BE2C (cell line): ENCODE measurements around the gene DNAJC4.

ENCODE experiments used
- DNase-seq: peaks from one replicate; pipeline ENCODE4 v3.0.0-alpha.2; 2020
- H3K27me3 ChIP-seq: fragments of 250-450 bp; sonication (Bioruptor Pico); 2 replicates; pipeline ENCODE4 v1.5.1; 2020; ENCODE audit warnings: mild to moderate bottlenecking
- H3K36me3 ChIP-seq: fragments of 250-450 bp; sonication (Bioruptor Pico); 2 replicates; pipeline ENCODE4 v1.5.1; 2020; ENCODE audit warnings: mild to moderate bottlenecking
- H3K4me1 ChIP-seq: fragments of 250-450 bp; sonication (Bioruptor Pico); 2 replicates; pipeline ENCODE4 v1.5.1; 2020
- H3K4me3 ChIP-seq: 2 replicates; pipeline ENCODE4 v1.5.1; 2011; ENCODE audit warnings: low read depth, low read length
- H3K9me3 ChIP-seq: fragments of 250-450 bp; sonication (Bioruptor Pico); 2 replicates; pipeline ENCODE4 v1.5.1; 2020
- TF ChIP-seq, protein P1 (sequence below): IDR thresholded peaks from 2 replicates; pipeline ENCODE4 v1.5.1; 2012; ENCODE audit warnings: mild to moderate bottlenecking, low read depth, low read length

The DNAJC4 gene

DNA sequence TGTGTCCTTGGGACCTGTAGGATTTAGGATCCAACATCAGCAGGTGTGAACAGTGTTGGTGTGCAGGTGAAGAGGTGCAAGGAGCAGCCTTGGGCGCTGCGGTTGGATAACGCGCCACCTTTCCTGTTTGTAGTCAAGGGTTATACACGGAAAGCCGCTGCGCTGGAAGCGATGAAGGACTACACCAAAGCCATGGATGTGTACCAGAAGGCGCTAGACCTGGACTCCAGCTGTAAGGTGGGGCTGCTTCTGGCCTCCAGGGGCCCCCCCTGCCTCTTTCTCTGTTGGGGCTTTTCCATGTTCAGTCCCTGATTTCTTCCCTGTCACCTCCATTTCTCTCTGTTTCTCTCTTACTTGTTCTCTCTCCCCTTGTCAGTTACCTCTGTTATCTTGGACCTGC lies 27.4 kb upstream of the DNAJC4 start:
- TF ChIP-seq, protein P1, sequence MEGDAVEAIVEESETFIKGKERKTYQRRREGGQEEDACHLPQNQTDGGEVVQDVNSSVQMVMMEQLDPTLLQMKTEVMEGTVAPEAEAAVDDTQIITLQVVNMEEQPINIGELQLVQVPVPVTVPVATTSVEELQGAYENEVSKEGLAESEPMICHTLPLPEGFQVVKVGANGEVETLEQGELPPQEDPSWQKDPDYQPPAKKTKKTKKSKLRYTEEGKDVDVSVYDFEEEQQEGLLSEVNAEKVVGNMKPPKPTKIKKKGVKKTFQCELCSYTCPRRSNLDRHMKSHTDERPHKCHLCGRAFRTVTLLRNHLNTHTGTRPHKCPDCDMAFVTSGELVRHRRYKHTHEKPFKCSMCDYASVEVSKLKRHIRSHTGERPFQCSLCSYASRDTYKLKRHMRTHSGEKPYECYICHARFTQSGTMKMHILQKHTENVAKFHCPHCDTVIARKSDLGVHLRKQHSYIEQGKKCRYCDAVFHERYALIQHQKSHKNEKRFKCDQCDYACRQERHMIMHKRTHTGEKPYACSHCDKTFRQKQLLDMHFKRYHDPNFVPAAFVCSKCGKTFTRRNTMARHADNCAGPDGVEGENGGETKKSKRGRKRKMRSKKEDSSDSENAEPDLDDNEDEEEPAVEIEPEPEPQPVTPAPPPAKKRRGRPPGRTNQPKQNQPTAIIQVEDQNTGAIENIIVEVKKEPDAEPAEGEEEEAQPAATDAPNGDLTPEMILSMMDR = no peak
- H3K36me3 ChIP-seq = peaks cover 45% of the 10 kb centered on the region
- no peaks in the 10 kb centered on the region for H3K27me3 ChIP-seq
- no peaks in the 10 kb centered on the region for H3K9me3 ChIP-seq
- peaks cover 4% of the 10 kb centered on the region; the same call in 1 of the 2 replicates for H3K4me1 ChIP-seq
- no peak for DNase-seq
- H3K4me3 ChIP-seq = no peak overlapping the region

DNA sequence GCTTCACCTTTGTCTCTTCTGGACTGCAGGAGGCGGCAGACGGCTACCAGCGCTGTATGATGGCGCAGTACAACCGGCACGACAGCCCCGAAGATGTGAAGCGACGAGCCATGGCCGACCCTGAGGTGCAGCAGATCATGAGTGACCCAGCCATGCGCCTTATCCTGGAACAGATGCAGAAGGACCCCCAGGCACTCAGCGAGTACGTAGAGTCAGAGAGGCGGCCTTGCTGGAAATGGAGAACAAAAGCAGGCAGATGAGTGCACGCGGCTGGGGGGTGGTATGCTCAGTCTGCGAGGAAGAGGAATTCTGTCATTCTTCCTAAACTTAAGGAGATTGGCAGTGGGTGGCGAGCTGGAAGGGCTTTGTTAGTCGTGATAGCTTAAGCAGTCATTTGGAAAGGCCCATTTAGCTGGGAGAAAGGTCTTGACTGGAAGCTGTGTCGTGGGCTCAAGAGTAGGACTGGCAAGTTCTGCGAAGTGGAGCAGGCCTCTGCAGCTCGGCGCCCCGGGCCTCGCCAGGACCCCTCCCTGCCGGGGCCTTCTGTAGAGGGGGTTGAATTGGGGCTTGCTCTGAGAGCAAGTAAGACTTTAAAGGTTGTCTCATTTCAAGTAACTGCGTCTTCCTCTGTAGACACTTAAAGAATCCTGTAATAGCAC lies 26.8 kb upstream of the DNAJC4 start:
- DNase-seq = no peak
- peaks cover 45% of the 10 kb centered on the region for H3K36me3 ChIP-seq
- H3K27me3 ChIP-seq = no peaks in the 10 kb centered on the region
- peaks cover 4% of the 10 kb centered on the region; the same call in 1 of the 2 replicates for H3K4me1 ChIP-seq
- no peak overlapping the region for H3K4me3 ChIP-seq
- TF ChIP-seq, protein P1 = no peak
- H3K9me3 ChIP-seq = no peaks in the 10 kb centered on the region

DNA sequence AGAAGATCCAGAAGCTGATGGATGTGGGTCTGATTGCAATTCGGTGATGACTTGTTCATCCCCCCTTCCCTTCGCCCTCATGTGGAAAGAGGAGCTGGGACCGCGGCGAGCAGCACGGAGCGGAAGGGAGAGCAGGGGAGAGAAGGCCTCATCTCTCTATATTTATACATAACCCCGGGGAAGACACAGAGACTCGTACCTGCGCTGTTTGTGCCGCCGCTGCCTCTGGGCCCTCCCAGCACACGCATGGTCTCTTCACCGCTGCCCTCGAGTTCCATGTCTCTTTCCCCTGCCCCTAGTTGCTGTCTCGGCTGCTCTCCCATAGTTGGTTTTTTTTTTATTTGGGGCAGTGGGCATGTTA lies 26.3 kb upstream of the DNAJC4 start:
- DNase-seq = no peak
- Histone ChIP-seq H3K4me3 (no peak overlapping the region), H3K27me3 (no peaks in the 10 kb centered on the region), H3K36me3 (peaks cover 45% of the 10 kb centered on the region), H3K4me1 (peaks cover 4% of the 10 kb centered on the region; the same call in 1 of the 2 replicates), H3K9me3 (no peaks in the 10 kb centered on the region)
- TF ChIP-seq, protein P1 = no peak

DNA sequence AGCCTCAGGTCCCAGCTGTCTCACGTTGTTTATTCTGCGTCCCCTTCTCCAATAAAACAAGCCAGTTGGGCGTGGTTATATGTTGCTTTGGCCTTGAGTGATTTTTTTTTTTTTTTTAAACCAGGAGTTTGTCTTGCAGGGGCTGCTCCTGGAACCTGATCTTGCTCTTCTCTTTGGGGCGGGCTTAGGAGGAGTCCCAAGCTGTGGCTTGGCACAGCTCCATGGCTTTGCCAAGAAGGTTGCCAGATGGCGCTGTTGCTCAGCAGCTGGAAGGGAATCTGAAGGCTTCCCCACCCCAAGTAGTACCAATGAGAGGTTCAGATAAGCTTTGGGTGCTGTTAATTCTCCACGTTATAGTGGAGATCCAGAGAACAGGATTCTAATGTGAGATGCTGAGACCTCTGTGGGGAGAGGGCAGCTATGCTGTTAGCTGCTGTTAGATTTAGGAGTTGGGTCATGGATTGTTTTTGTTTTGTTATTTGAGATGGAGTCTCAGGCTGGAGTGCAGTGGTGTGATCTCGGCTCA lies 25.8 kb upstream of the DNAJC4 start:
- Histone ChIP-seq H3K27me3 (no peaks in the 10 kb centered on the region), H3K4me3 (no peak overlapping the region), H3K36me3 (peaks cover 45% of the 10 kb centered on the region), H3K9me3 (no peaks in the 10 kb centered on the region), H3K4me1 (peaks cover 4% of the 10 kb centered on the region; the same call in 1 of the 2 replicates)
- TF ChIP-seq, protein P1 = peak; percentile 73
- DNase-seq = peak; percentile 78

DNA sequence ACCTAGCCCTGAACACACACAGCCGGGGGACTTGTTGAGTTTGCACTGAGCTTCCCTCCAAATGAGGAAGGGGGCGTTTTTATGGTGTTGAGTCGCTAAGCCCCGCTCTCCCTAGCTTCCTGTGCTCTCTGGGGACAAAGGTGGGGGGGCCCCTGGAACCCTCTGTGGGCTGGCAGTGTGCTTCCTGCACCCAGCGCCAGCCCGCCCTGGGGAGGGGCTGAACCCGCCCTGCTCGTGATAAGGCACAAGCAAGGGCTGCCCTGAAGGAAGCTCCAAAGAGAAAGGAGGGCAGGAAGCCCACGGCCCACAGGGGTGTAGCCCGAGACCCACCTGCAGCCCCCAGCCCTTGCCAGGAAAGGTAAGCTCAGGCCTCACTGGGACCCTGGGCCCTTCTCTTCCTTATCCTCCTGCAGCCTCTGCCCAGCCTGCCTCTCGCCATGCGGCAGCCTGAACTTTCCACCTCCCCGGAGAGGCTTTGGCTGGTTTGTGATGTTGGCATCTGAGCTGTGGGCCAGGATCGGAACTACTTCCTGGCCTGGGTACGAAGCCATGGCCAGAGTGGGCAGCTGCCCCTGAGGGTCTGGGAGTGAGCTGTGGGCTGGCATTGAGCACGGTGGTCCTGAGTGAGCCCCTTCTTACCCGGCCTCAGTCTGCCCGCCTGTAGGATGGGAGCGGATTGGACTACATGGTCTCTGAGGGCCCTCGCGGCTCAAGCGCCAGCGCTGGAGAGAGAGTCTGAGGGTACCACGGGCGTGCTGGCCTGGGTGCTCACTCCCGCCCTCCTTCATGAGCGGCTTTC lies 23.7 kb upstream of the DNAJC4 start, which contains the start of gene FERMT3:
TSS of gene FERMT3 (plus strand) at position 265 of the 799 bp plus-strand sequence. CDS start 644 bp downstream, outside the sequence.
- Histone ChIP-seq H3K36me3 (peaks cover 37% of the 10 kb centered on the region), H3K4me3 (no peak within 1 kb of the TSS), H3K27me3 (no peaks in the 10 kb centered on the region), H3K4me1 (peaks cover 4% of the 10 kb centered on the region; the same call in 1 of the 2 replicates), H3K9me3 (no peaks in the 10 kb centered on the region)
- DNase-seq = no peak
- TF ChIP-seq, protein P1 = no peak
